Superior temporal gyrus (tissue), 1 donor: ENCODE data around the gene ADCY4.
"Not testable (repeated sequence)": the region's sequence is repeated elsewhere in the genome, so short reads cannot be mapped to it uniquely, and the experiment has no call there.

ENCODE experiments used
- DNase-seq: peaks from one replicate; pipeline ENCODE4 v3.0.0-alpha.2; 2016; ENCODE audit errors: extremely low spot score

The ADCY4 gene

DNA sequence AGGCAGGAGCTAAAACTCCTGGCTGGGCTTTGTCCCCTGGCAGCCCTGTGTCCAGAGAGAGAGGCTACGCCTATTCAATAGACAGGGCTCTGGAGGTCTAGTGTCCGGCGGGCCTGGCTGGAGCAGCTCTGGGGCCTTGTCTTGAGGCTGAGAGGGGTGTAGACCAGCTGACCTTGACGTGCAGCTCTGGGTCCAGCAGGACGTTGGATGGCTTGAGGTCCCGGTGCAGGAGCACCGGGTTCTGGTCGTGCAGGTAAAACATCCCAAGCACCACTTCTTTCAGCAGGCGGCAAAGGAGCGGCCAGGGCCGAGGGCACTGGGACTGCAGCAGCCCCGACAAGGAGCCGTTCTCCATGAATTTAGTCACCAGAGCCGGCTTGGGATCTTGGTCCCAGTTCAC lies 4.0 kb upstream of the ADCY4 start:
- no peak for DNase-seq

GRCh38 chr14:24337824-24338175 lies 2.9 kb upstream of the ADCY4 start:
- no peak for DNase-seq

GRCh38 chr14:24337144-24337823 lies 2.4 kb upstream of the ADCY4 start:
- no peak for DNase-seq

GRCh38 chr14:24335461-24336171 lies 745 bp upstream of the ADCY4 start:
- DNase-seq: no peak

- peak; percentile 73 for DNase-seq
Observed at GRCh38 chr14:24332268-24332993, 2.4 kb downstream of the ADCY4 start.

DNA sequence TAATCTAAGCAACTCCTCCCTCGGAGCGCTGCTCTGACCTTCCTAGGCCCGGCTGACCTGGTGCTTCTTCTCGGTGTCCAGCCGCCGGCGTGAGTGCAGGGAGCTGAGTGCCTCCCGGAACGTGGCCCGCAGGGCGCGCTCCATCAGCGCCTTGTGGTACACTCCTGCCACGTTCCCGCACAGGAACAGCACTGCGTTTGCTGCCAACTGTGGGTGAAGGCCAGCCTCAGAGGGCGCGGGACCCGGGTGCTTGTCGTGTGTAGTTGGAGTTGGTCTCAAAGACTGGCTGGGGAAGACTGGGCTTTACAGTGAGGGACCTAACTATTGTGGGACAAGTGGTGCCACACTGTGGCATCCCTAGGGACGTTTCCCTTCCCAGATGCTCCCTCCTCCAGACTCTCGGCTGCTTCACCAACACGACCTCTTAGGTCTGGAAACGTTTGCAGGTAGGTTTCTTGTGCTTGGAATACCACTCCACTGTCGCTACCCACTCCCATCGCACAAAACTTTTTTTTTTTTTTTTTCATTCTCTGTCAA lies 3.1 kb downstream of the ADCY4 start:
- DNase-seq: no peak

DNA sequence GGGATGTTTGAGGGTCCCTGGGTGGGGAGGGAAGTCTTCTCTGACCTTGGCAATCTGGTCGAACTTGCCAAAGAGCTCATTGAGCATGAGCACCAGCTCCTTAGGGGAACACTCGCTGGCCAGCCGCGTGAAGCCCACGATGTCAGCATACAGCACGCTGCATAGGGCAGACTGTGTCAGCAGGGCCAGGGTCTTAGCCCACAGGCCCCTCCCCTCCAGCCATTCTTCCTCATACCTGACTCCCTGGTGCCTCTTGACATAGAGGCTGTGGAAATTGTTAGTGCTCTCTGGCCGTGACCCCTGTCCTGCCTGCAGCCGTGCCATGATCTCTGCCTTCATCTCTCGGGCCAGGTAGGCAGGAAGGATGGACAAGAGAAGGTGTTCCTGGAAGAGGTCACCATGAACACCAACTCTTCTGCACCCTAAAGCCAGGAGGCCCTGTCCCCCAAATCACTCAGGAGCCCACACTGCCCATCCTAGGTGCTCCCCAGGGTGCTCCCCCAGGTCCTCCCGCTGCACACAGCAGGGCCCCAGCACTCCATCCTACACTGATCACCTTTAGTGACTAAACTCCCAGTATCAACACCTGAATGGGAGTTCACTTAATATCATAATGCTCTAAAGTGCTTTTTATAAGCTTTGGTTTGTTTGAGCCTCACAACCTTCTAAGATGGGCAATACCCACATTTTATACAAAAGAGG lies 3.7 kb downstream of the ADCY4 start:
- no peak for DNase-seq

GRCh38 chr14:24329736-24330135 lies 5.1 kb downstream of the ADCY4 start:
- no peak for DNase-seq

DNA sequence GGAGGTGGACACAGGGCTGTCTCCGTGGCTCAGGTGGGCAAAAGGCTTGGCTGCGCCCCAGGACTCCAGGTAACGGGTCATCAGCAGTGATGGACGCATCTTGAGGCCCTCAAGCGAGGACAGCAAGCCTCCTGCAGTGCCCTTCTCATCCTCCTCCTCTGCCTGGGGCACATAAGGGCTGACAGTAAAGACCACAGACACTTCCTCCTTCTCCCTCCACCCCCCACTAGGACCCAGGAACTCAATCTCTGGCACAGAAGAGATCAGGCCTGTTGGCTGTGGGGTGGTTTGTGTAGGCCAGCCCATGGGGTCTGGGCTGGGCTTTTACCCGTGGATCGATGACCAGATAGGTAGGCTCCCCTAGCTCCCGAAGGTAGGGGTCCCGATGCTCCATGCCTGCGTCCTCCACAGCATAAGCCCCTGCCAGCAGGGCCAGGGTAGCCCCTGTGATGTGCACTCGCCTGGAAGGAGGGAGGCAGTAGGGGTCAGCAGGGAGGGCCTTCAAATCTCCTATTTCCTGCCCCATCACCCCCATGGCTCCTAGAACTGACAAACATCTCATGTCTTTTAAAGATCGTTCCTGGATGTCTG lies 5.7 kb downstream of the ADCY4 start:
- no peak for DNase-seq

- not testable (repeated sequence) for DNase-seq
Observed at GRCh38 chr14:24327914-24328313, 7.0 kb downstream of the ADCY4 start.

DNA sequence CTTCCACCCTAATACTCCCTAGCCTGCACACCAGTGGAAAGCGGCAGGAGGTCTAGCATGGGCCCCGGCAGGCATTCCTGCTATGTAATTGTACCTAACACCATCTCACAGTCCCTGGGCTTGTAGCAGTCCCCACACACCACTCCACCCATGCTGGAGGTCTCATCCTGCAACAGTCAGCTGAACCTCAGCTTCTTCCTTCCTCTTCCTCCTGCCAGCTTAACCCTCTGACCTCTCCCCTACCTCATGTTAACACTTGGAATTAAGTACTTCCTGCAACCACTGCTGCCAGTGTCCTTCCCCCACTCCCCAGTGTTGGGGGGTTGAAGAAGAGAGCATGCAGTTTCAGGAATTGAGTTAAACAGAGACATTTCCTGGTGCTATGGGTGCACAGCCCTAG lies 7.6 kb downstream of the ADCY4 start:
- DNase-seq: no peak

GRCh38 chr14:24325963-24326362 lies 8.9 kb downstream of the ADCY4 start:
- no peak for DNase-seq

DNA sequence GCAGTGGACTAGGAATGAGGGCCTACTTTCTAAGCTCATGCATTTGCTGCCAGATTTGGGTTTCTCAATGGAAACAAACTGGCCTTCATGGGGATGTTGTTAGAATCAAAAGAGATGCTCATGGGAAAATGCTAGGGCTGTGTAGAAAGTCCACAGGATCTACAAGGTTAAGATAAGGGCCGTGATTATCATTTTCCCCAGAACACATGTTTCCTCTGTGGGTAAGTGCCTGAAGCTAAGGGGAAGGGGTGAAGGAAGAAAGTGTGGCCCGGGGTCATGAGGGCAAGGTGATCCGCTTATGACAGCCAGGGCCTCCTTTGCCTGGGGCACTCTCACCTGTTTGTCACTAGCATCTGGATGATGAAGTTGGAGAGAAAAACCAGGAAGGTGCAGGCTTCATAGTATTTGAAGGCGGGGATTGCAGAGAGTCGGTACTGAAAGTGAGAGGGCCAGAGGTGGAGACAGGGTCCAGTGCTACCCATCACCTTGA lies 9.8 kb downstream of the ADCY4 start:
- no peak for DNase-seq

GRCh38 chr14:24324024-24324423 lies 10.8 kb downstream of the ADCY4 start:
- DNase-seq: no peak

DNA sequence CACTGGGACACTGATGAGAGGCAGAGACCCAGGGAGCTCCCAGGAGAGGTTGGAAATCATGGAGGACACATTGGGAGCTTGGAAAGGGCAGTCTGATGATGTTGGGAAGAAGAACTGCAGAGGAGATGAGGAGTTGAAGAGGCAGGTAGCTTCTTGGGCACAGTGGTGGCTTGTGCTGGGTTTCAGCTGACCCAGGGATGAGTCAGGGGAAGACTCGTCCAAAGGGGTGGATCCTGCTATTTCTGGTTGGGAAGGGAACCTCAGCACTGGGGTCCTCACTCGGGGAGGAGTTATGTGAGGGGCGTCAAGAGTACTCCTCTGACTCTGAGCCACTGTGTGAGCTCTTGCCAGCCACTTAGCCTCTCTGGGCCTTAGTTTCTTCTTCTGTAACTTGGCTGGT lies 11.5 kb downstream of the ADCY4 start:
- no peak for DNase-seq

DNA sequence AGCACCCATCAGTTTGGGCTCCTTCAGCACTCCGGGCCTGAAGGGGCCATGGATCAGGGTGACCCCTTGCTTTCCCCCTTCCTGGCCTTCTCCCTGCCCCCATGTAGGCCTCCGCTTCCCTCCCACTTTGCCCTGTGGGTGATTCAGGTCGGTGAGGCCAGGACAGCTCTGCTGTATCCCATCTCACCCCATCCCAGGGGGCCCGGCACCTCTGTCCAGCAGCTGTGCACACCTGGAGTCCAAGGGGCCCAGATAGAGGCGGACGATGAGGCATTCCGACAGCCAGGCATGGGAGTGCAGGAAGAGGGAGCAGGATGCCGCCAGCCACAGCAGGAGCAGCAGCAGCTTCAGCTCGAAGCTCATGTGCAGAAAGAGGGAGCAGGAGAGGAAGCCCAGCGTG lies 12.2 kb downstream of the ADCY4 start:
- no peak for DNase-seq

GRCh38 chr14:24321212-24321975 lies 13.5 kb downstream of the ADCY4 start:
- no peak for DNase-seq

GRCh38 chr14:24317141-24317928 lies 17.5 kb downstream of the ADCY4 start:
- no peak for DNase-seq

DNA sequence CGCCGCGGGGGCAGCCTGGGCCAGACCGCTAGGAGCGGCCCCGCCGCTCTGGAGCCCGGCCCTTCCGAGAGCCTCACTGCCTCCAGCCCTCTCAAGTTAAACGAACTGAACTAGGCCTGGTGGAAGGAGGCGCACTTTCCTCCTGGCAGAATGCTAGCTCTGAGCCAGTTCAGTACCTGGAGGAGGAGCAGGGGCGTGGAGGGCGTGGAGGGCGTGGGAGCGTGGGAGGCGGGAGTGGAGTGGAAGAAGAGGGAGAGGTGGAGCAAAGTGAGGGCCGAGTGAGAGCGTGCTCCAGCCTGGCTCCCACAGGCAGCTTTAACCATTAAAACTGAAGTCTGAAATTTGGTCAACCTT lies 18.3 kb downstream of the ADCY4 start:
- no peak for DNase-seq
